ENCODE measurements around the gene ANKRD10.

ANKRD10 gene

DNA sequence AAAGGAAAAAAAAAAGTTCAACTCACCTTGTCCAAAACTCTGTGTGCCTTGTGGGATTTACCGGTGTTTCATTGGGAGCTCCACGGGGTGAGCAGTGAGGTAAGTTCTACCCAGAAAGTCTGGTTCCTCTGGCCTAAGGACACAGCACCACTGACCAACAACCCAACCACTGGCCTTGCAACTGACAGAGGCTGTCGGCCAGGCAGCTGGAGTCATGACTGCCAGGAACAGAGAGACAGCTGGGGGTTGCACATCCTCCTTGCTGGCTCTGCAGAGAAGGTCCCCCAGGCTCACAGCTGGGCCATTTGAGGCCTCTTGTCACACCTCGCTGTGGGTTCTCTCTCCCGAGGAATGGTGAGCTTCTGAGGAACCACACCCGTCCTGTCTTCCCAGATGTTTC lies 59.5 kb downstream of the ANKRD10 start:
- TF ChIP-seq, protein P1, sequence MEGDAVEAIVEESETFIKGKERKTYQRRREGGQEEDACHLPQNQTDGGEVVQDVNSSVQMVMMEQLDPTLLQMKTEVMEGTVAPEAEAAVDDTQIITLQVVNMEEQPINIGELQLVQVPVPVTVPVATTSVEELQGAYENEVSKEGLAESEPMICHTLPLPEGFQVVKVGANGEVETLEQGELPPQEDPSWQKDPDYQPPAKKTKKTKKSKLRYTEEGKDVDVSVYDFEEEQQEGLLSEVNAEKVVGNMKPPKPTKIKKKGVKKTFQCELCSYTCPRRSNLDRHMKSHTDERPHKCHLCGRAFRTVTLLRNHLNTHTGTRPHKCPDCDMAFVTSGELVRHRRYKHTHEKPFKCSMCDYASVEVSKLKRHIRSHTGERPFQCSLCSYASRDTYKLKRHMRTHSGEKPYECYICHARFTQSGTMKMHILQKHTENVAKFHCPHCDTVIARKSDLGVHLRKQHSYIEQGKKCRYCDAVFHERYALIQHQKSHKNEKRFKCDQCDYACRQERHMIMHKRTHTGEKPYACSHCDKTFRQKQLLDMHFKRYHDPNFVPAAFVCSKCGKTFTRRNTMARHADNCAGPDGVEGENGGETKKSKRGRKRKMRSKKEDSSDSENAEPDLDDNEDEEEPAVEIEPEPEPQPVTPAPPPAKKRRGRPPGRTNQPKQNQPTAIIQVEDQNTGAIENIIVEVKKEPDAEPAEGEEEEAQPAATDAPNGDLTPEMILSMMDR (IDR thresholded peaks at IDR 0.05; ENCODE audit: extremely low read depth, insufficient read depth, missing control alignments) = no peak
- DNase-seq (ENCODE audit: low spot score) = no peak
- in situ Hi-C loops (cut with MboI; ENCODE audit: low pct_unique_long_range_greater_than_20kb, low sequenced_read_pairs, unreplicated experiment) = no loop called here

DNA sequence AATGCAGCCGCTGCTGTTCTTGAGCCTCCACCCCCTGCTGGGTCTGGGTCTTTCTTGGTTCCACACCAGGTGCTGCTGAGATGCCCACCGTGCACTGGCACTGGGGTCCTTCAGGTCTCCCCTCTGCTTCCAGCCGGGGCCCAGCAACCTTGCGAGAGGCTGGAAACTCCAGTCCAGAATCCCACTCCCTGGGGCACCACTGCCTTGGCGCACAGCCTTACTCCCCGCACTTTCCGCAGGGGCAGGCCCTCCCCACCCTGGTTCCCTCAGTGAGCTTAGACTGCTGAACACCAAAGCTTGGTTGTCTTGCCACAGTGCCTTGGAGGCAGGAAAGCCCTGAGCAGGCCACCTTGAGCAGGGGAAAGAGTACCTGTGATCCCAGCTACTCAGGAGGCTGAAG lies 60.0 kb downstream of the ANKRD10 start:
- in situ Hi-C loops (cut with MboI; ENCODE audit: low pct_unique_long_range_greater_than_20kb, low sequenced_read_pairs, unreplicated experiment) = no loop called here
- DNase-seq (ENCODE audit: low spot score) = no peak
- TF ChIP-seq, protein P1 (IDR thresholded peaks at IDR 0.05; ENCODE audit: extremely low read depth, insufficient read depth, missing control alignments) = no peak

DNA sequence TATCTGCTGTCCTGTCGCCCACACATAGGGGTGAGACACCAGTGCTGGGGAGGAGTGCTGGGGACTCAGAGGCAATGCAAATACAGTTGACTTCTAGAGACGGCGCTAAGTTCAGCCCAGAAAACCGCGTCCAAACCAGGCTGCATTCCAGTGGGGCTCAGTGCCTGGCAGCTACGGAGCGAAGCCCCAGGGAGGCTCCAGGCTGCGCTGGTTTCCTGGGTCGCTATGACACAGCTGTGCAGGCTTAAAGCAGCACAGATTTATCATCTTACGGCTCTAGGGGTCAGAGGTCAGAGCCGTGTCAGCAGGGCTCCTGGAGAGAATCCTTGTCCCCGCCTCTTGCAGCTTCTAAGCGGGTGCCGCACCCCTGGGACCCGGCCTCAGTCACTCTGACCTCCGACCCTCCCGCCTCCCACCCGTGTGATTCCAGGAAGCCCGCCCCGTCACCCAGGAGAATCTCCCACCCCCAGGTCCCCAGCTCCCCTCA lies 61.6 kb downstream of the ANKRD10 start:
- in situ Hi-C loops (cut with MboI; ENCODE audit: low pct_unique_long_range_greater_than_20kb, low sequenced_read_pairs, unreplicated experiment) = no loop called here
- TF ChIP-seq, protein P1 (IDR thresholded peaks at IDR 0.05; ENCODE audit: extremely low read depth, insufficient read depth, missing control alignments) = no peak
- no peak for DNase-seq (ENCODE audit: low spot score)

DNA sequence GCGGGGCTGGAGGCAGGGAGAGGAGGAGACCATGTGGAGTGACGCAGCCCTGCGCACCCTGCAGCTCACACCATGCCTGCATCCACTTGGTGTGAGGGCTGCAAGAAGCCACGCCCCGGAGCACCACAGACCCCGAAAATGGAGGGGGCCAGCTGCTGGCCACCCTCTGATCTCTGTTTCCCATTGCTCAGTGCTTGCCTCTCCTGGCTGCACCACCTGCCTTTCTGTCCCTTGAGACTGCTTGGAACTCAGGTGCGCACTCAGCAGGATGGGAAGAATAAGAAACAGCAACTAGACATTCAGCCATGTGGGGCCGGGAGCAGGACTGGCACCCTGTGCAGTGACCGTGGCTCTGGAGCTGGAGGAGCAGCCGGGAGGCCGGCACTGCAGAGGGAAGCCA lies 64.0 kb downstream of the ANKRD10 start:
- TF ChIP-seq, protein P1 (IDR thresholded peaks at IDR 0.05; ENCODE audit: extremely low read depth, insufficient read depth, missing control alignments) = no peak
- in situ Hi-C loops (cut with MboI; ENCODE audit: low pct_unique_long_range_greater_than_20kb, low sequenced_read_pairs, unreplicated experiment) = no loop called here
- no peak for DNase-seq (ENCODE audit: low spot score)

DNA sequence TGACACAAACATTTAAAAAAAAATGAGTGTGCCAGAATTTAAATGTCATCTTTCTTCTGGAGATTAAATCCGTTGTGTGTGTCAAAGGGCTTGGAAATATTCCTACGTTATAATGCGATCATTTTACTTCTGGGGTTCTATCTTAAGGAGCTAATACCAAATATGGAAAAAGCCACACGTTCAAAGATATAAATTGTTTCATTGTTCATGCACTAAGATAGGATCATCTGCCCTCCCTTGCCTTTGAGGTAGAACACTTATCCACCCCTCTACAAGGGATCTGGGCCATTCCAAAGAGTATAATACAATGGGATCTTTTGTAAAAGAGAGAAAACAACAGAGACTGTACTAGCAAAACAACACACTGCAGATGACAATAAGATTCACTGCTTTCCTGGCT lies 64.9 kb downstream of the ANKRD10 start:
- DNase-seq (ENCODE audit: low spot score) = no peak
- TF ChIP-seq, protein P1 (IDR thresholded peaks at IDR 0.05; ENCODE audit: extremely low read depth, insufficient read depth, missing control alignments) = no peak
- in situ Hi-C loops (cut with MboI; ENCODE audit: low pct_unique_long_range_greater_than_20kb, low sequenced_read_pairs, unreplicated experiment) = no loop called here

DNA sequence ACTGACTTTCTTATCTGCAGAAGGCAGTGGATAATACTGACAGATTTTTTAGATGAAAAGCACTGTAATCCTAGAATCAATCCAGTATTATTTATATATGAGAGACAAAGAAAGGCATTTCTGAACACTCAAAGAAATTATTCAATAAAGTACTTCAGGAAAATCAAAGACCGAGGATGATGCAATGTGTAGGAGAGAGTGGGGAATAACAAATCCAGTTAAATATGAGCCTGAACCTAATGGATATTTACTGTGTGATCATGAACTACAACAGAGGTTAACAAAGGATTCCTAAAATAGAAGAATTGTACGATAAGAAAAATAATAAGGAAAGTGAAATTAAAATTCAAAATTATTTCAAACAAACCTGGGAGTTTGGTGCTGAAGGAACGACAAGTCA lies 69.3 kb downstream of the ANKRD10 start:
- in situ Hi-C loops (cut with MboI; ENCODE audit: low pct_unique_long_range_greater_than_20kb, low sequenced_read_pairs, unreplicated experiment) = no loop called here
- no peak for DNase-seq (ENCODE audit: low spot score)
- TF ChIP-seq, protein P1 (IDR thresholded peaks at IDR 0.05; ENCODE audit: extremely low read depth, insufficient read depth, missing control alignments) = no peak

DNA sequence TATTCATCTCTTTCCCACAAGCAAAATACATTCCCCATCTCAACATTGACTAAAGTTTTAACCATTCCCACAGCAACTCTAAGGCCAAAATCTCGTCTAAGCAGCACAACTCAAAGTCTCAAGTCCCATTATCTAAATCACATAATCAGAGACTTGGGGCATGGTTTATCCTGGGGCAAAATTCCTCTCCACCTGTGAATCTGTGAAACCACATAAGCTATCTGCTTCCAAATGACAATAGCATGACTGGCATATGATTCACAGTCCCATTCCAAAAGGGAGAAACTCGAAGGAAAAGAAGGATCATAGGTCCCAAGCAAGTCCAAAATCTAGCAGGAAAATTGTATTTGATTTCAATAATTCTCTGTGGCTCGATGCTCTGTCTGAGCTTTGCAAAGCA lies 73.0 kb downstream of the ANKRD10 start:
- TF ChIP-seq, protein P1 (IDR thresholded peaks at IDR 0.05; ENCODE audit: extremely low read depth, insufficient read depth, missing control alignments) = no peak
- DNase-seq (ENCODE audit: low spot score) = no peak
- in situ Hi-C loops (cut with MboI; ENCODE audit: low pct_unique_long_range_greater_than_20kb, low sequenced_read_pairs, unreplicated experiment) = no loop called here
